Esophagus squamous epithelium (tissue), 5 donors: ENCODE results near the gene MON2. TPM values are rescaled to one million over a fixed set of nuclear protein-coding genes. Genes with fewer than 3 reads are reported as not detected.

Experiments used
- DNase-seq: peaks from one replicate; lab custom pipeline; 2025; lab: John Stamatoyannopoulos, UW
- H3K27ac ChIP-seq, 4 donors: fragments of 200-600 bp; sonication (generic); one replicate each; pipeline ENCODE4 v1.5.1; 2016 to 2019; ENCODE audit warnings: mild to moderate bottlenecking in 1 of 4
- H3K27me3 ChIP-seq, 4 donors: fragments of 200-600 bp; sonication (generic); 1 replicate in 3 of 4; 2 replicates in 1 of 4; pipeline versions ENCODE4 v1.5.1 to v1.6.0; 2017 to 2021; ENCODE audit warnings: antibody characterized with exemption in 1 of 4
- H3K36me3 ChIP-seq, 3 donors: fragments of 200-600 bp; sonication (generic); one replicate each; pipeline ENCODE4 v1.5.1; 2016 to 2019
- H3K4me1 ChIP-seq, 3 donors: fragments of 200-600 bp; sonication (generic); one replicate each; pipeline ENCODE4 v1.5.1; 2017 to 2019
- H3K4me3 ChIP-seq, 4 donors: fragments of 200-600 bp; sonication (generic); 1 replicate in 3 of 4; 2 replicates in 1 of 4; pipeline ENCODE4 v1.5.1; 2016 to 2019; ENCODE audit warnings: mild to moderate bottlenecking in 2 of 4, moderate library complexity in 1 of 4
- H3K9me3 ChIP-seq, 3 donors: fragments of 200-600 bp; sonication (generic); one replicate each; pipeline ENCODE4 v1.5.1; 2016 to 2019
- CTCF ChIP-seq, 6 experiments: fragments of 450-650 bp in 4 of 6; fragments of 200-600 bp in 2 of 6; sonication (generic) in 2 of 6; IDR thresholded peaks; one replicate each; pipeline ENCODE4 v1.5.1; 2016 to 2019; ENCODE audit warnings: antibody characterized with exemption in 6 of 6, mild to moderate bottlenecking in 4 of 6, moderate library complexity in 4 of 6
- POLR2A ChIP-seq, 4 donors: fragments of 450-650 bp; IDR thresholded peaks; one replicate each; pipeline ENCODE4 v1.6.1; 2017; ENCODE audit warnings: antibody characterized with exemption in 4 of 4, mild to moderate bottlenecking in 4 of 4, moderate library complexity in 3 of 4
- WGBS, 2 donors: methylation state at CpG; one replicate each; pipeline ENCODE4 v1.1.5; 2018; 5-methylcytosine and 5-hydroxymethylcytosine counted together
- intact Hi-C: fragments of 100-400 bp; cut with DNase I; formaldehyde crosslinking; loops from one replicate; pipeline ENCODE4 v1.15.0; 2022
- total RNA-seq, 4 donors: library from RNA; depleted of rRNA; stranded (reverse); fragments of >200 nt; gene quantifications; one replicate each; pipeline ENCODE4 v1.1.0, GENCODE V29; 2016
- donor health status: DM: yes; HTN: yes; CAD: no.

The MON2 gene
- total RNA-seq, 4 donors from 2014 or later, result 29.6 to 61.4 (median 41.9) TPM

- H3K4me1 ChIP-seq, result peaks cover 0 to 38% (median 10%) of the 10 kb centered on the region in 3 donors
- no peak for DNase-seq
- intact Hi-C loops, result loop anchor here (5.0 kb wide), 1 partner anchor 186 kb away; no protein-coding TSS in a partner anchor
- H3K36me3 ChIP-seq, result no peaks in the 10 kb centered on the region
- H3K9me3 ChIP-seq, result no peaks in the 10 kb centered on the region
- no peak for TF ChIP-seq CTCF (IDR thresholded peaks at IDR 0.05)
- TF ChIP-seq POLR2A (IDR thresholded peaks at IDR 0.05), result no peak
- H3K27me3 ChIP-seq, result no peaks in the 10 kb centered on the region
- H3K4me3 ChIP-seq, result no peak overlapping the region
- H3K27ac ChIP-seq, result no peak overlapping the region
- 81 to 86% methylated on average over 1 of the region's 1 CpG for WGBS, 2 donors
Measured at GRCh38 chr12:62606654-62607053, 140.0 kb downstream of the MON2 start.

- no peak for DNase-seq
- TF ChIP-seq POLR2A (IDR thresholded peaks at IDR 0.05) (no peak), CTCF (IDR thresholded peaks at IDR 0.05) (no peak)
- Histone ChIP-seq H3K27ac (no peak overlapping the region), H3K36me3 (peaks cover 0 to 5% (median 0%) of the 10 kb centered on the region in 3 donors), H3K27me3 (no peaks in the 10 kb centered on the region), H3K4me3 (no peak overlapping the region), H3K4me1 (peaks cover 0 to 7% (median 0%) of the 10 kb centered on the region in 3 donors), H3K9me3 (no peaks in the 10 kb centered on the region)
- intact Hi-C loops, result no loop called here
- 93 to 100% methylated on average over 1 of the region's 1 CpG for WGBS, 2 donors
Measured at GRCh38 chr12:62613081-62613480, 146.5 kb downstream of the MON2 start.

GRCh38 chr12:62618319-62618718 is 151.7 kb downstream of the MON2 start:
- no peaks in the 10 kb centered on the region for H3K36me3 ChIP-seq
- no peaks in the 10 kb centered on the region for H3K4me1 ChIP-seq
- H3K4me3 ChIP-seq, result no peak overlapping the region
- intact Hi-C loops, result no loop called here
- H3K27ac ChIP-seq, result no peak overlapping the region
- TF ChIP-seq POLR2A (IDR thresholded peaks at IDR 0.05) (no peak), CTCF (IDR thresholded peaks at IDR 0.05) (no peak)
- DNase-seq, result no peak
- no peaks in the 10 kb centered on the region for H3K9me3 ChIP-seq
- no peaks in the 10 kb centered on the region for H3K27me3 ChIP-seq

GRCh38 chr12:62618930-62619329 is 152.3 kb downstream of the MON2 start:
- H3K4me1 ChIP-seq, result no peaks in the 10 kb centered on the region
- intact Hi-C loops, result no loop called here
- WGBS, 2 donors, result 56 to 67% methylated on average over 2 of the region's 2 CpGs
- no peaks in the 10 kb centered on the region for H3K36me3 ChIP-seq
- no peak for DNase-seq
- no peak for TF ChIP-seq CTCF (IDR thresholded peaks at IDR 0.05)
- no peak for TF ChIP-seq POLR2A (IDR thresholded peaks at IDR 0.05)
- H3K9me3 ChIP-seq, result no peaks in the 10 kb centered on the region
- no peak overlapping the region for H3K4me3 ChIP-seq
- no peaks in the 10 kb centered on the region for H3K27me3 ChIP-seq
- no peak overlapping the region for H3K27ac ChIP-seq

GRCh38 chr12:62621101-62621638 is 154.5 kb downstream of the MON2 start:
- DNase-seq, result no peak
- H3K27ac ChIP-seq, result no peak overlapping the region
- H3K36me3 ChIP-seq, result no peaks in the 10 kb centered on the region
- no peak overlapping the region for H3K4me3 ChIP-seq
- H3K9me3 ChIP-seq, result no peaks in the 10 kb centered on the region
- intact Hi-C loops, result no loop called here
- TF ChIP-seq CTCF (IDR thresholded peaks at IDR 0.05), result no peak
- TF ChIP-seq POLR2A (IDR thresholded peaks at IDR 0.05), result no peak
- H3K4me1 ChIP-seq, result no peaks in the 10 kb centered on the region
- H3K27me3 ChIP-seq, result no peaks in the 10 kb centered on the region
- WGBS, 2 donors, result 57 to 72% methylated on average over 8 of the region's 8 CpGs
